HepG2 (cell line): ENCODE measurements around the gene KRT33A. TPM values are rescaled to one million over a fixed set of nuclear protein-coding genes. Genes with fewer than 3 reads are reported as not detected.

Experiments
- BCL6 ChIP-seq: IDR thresholded peaks from 2 replicates; pipeline ENCODE4 v1.6.1; 2016; ENCODE audit warnings: missing genetic modification reagents, missing compliant biosample characterization
- DNMT3B ChIP-seq: conservative IDR thresholded peaks from 2 replicates; pipeline ENCODE4 v1.6.1; 2016; ENCODE audit warnings: missing biosample characterization, control low read depth
- FOXO1 ChIP-seq: sonication (generic); formaldehyde crosslinking; IDR thresholded peaks from 2 replicates; pipeline ENCODE4 v1.4.0; 2020; ENCODE audit warnings: missing genetic modification reagents
- HMG20B ChIP-seq: conservative IDR thresholded peaks from 2 replicates; pipeline ENCODE4 v1.6.1; 2016; ENCODE audit warnings: missing genetic modification reagents, missing compliant biosample characterization
- HMGA1 ChIP-seq: sonication (generic); formaldehyde crosslinking; conservative IDR thresholded peaks from 2 replicates; pipeline ENCODE4 v1.4.0; 2020; ENCODE audit warnings: missing genetic modification reagents
- KDM5B ChIP-seq: sonication (generic); formaldehyde crosslinking; IDR thresholded peaks from 2 replicates; pipeline ENCODE4 v1.4.0; 2020; ENCODE audit warnings: missing genetic modification reagents, mild to moderate bottlenecking, borderline replicate concordance
- NFKB2 ChIP-seq: sonication (generic); formaldehyde crosslinking; IDR thresholded peaks from 2 replicates; pipeline ENCODE4 v1.4.0; 2020; ENCODE audit warnings: missing genetic modification reagents, borderline replicate concordance
- PPARG ChIP-seq: conservative IDR thresholded peaks from 2 replicates; pipeline ENCODE4 v1.6.1; 2016; ENCODE audit warnings: missing biosample characterization, missing genetic modification reagents
- PRMT3 ChIP-seq: sonication (generic); formaldehyde crosslinking; IDR thresholded peaks from 2 replicates; pipeline ENCODE4 v1.8.1; 2022; ENCODE audit warnings: low read depth, mild to moderate bottlenecking, moderate library complexity, missing genetic modification reagents, borderline replicate concordance
- TBL1XR1 ChIP-seq: fragments of 150-350 bp; IDR thresholded peaks from 2 replicates; pipeline ENCODE4 v1.6.1; 2014; ENCODE audit warnings: borderline replicate concordance, low read length; ENCODE audit not compliant: partially characterized antibody
- XRCC5 ChIP-seq: fragments of 200-400 bp; formaldehyde crosslinking; optimal IDR thresholded peaks from 2 replicates; pipeline ENCODE3; 2017; ENCODE audit warnings: mild to moderate bottlenecking, low read length
- ZMYM2 ChIP-seq: sonication (generic); formaldehyde crosslinking; IDR thresholded peaks from 2 replicates; pipeline ENCODE4 v1.8.0; 2022; ENCODE audit warnings: mild to moderate bottlenecking, missing genetic modification reagents
- ZNF282 ChIP-seq: fragments of 450-650 bp; IDR thresholded peaks from 2 replicates; pipeline ENCODE4 v1.6.1; 2018; ENCODE audit not compliant: partially characterized antibody
- ZNF460 ChIP-seq: sonication (generic); formaldehyde crosslinking; IDR thresholded peaks from 2 replicates; pipeline ENCODE4 v1.5.1; 2020; ENCODE audit warnings: missing genetic modification reagents, mild to moderate bottlenecking, borderline replicate concordance
- ZNF766 ChIP-seq: sonication (generic); formaldehyde crosslinking; IDR thresholded peaks from 2 replicates; pipeline ENCODE4 v1.5.0; 2020; ENCODE audit warnings: missing genetic modification reagents, borderline replicate concordance
- ZNF839 ChIP-seq: sonication (generic); formaldehyde crosslinking; IDR thresholded peaks from 2 replicates; pipeline ENCODE4 v1.4.0; 2020; ENCODE audit warnings: missing genetic modification reagents, mild to moderate bottlenecking, borderline replicate concordance
- ZSCAN20 ChIP-seq: sonication (generic); formaldehyde crosslinking; IDR thresholded peaks from 2 replicates; pipeline ENCODE4 v1.4.0; 2020; ENCODE audit warnings: missing genetic modification reagents, mild to moderate bottlenecking, borderline replicate concordance
- polyA plus RNA-seq, 8 experiments: library from polyadenylated mRNA; depleted of rRNA in 3 of 8; stranded (reverse) in 7 of 8; unstranded in 1 of 8; fragments of >200 nt; fragmentation: Illumina TruSeq in 4 of 8; extraction: Trizol in 4 of 8; gene quantifications; 2 replicates each; pipeline versions ENCODE4 v1.2.1 to v1.2.3, GENCODE V29; 2011 to 2016; ENCODE audit warnings: low read depth in 4 of 8, missing spikeins in 1 of 8, mixed read lengths in 1 of 8; ENCODE audit not compliant: insufficient read depth in 1 of 8
- total RNA-seq, 5 experiments: library from RNA; depleted of rRNA; stranded (reverse); fragments of >200 nt; fragmentation: Illumina TruSeq; extraction: Trizol; gene quantifications; 2 replicates each; pipeline ENCODE4 v1.2.3, GENCODE V29; 2016; ENCODE audit warnings: low read depth in 1 of 5
- TF ChIP-seq, protein P1 (sequence below): sonication (generic); formaldehyde crosslinking; IDR thresholded peaks from 2 replicates; pipeline ENCODE4 v1.4.0; 2020; ENCODE audit warnings: missing genetic modification reagents
- TF ChIP-seq, protein P2 (sequence below): sonication (generic); formaldehyde crosslinking; IDR thresholded peaks from 2 replicates; pipeline ENCODE4 v1.4.0; 2020; ENCODE audit warnings: missing genetic modification reagents
- TF ChIP-seq, protein P3 (sequence below): sonication (generic); formaldehyde crosslinking; IDR thresholded peaks from 2 replicates; pipeline ENCODE4 v1.5.1; 2020; ENCODE audit warnings: mild to moderate bottlenecking, missing genetic modification reagents, moderate library complexity
- TF ChIP-seq, protein P4 (sequence below): sonication (generic); formaldehyde crosslinking; IDR thresholded peaks from 2 replicates; pipeline ENCODE4; 2020; ENCODE audit warnings: missing genetic modification reagents, mild to moderate bottlenecking, borderline replicate concordance
- TF ChIP-seq, protein P5 (sequence below), 2 experiments: sonication (generic) in 1 of 2; formaldehyde crosslinking in 1 of 2; IDR thresholded peaks; 2 replicates each; pipeline versions ENCODE4 v1.5.1 to v1.6.1; 2011 to 2020; ENCODE audit warnings: borderline replicate concordance in 1 of 2, low read depth in 1 of 2, low read length in 1 of 2, mild to moderate bottlenecking in 1 of 2, missing genetic modification reagents in 1 of 2, moderate library complexity in 1 of 2

KRT33A gene
- total and polyA plus RNA-seq, 2 of the 13 experiments (the other 11 are each of a cell fraction or from before 2014, with no cell fraction given) = not detected

DNA sequence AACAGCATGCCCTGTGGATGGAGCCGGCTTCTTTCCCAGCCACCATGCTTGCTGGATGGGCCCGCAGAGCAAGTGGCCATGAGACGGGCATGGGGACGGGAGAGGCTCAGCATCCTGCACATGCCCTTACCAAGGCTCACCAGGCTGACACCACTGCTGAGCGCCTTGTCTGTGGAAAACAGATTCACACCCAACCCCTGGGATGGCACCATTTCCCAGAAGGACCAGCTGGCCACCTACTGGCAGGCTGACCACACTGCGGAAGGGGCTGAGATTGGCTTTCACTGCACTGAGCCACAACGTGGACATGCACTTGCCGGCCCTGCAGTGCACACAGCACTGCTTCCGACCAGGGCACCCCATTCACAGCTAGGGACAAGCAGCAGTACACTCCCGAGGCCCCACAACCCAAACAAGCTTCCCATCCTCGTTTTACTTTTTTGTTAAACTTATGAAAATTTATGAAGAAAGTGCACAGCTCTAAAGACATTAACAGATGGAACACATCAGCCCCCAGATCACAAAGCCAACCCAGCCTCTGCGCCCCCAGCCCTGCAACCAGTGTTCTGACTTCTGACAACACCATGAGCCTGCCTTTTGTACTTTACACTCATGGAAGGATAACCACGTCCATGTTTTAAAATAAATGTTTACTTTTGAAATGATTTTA, 21.2 kb downstream of the KRT33A start (continued):
- TF ChIP-seq ZNF839 (CRISPR knock-in tag) (no peak), HMGA1 (CRISPR knock-in tag) (no peak), DNMT3B (CRISPR knock-in tag) (no peak), ZSCAN20 (CRISPR knock-in tag) (no peak), BCL6 (CRISPR knock-in tag) (no peak), ZMYM2 (CRISPR knock-in tag) (no peak), ZNF282 (no peak), ZNF766 (CRISPR knock-in tag) (no peak), HMG20B (CRISPR knock-in tag) (no peak), PRMT3 (CRISPR knock-in tag) (no peak), KDM5B (no peak), XRCC5 (no peak), PPARG (CRISPR knock-in tag) (no peak), FOXO1 (CRISPR knock-in tag) (0 out of 2 replicates have a peak, but pooled peaks have one; percentile 22), TBL1XR1 (no peak), ZNF460 (CRISPR knock-in tag) (no peak), NFKB2 (0 out of 2 replicates have a peak, but pooled peaks have one; percentile 21)
- TF ChIP-seq, protein P1, sequence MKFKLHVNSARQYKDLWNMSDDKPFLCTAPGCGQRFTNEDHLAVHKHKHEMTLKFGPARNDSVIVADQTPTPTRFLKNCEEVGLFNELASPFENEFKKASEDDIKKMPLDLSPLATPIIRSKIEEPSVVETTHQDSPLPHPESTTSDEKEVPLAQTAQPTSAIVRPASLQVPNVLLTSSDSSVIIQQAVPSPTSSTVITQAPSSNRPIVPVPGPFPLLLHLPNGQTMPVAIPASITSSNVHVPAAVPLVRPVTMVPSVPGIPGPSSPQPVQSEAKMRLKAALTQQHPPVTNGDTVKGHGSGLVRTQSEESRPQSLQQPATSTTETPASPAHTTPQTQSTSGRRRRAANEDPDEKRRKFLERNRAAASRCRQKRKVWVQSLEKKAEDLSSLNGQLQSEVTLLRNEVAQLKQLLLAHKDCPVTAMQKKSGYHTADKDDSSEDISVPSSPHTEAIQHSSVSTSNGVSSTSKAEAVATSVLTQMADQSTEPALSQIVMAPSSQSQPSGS (CRISPR knock-in tag) = no peak
- TF ChIP-seq, protein P2, sequence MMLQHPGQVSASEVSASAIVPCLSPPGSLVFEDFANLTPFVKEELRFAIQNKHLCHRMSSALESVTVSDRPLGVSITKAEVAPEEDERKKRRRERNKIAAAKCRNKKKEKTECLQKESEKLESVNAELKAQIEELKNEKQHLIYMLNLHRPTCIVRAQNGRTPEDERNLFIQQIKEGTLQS (CRISPR knock-in tag) = no peak
- TF ChIP-seq, protein P3, sequence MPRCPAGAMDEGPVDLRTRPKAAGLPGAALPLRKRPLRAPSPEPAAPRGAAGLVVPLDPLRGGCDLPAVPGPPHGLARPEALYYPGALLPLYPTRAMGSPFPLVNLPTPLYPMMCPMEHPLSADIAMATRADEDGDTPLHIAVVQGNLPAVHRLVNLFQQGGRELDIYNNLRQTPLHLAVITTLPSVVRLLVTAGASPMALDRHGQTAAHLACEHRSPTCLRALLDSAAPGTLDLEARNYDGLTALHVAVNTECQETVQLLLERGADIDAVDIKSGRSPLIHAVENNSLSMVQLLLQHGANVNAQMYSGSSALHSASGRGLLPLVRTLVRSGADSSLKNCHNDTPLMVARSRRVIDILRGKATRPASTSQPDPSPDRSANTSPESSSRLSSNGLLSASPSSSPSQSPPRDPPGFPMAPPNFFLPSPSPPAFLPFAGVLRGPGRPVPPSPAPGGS (CRISPR knock-in tag) = no peak
- TF ChIP-seq, protein P4, sequence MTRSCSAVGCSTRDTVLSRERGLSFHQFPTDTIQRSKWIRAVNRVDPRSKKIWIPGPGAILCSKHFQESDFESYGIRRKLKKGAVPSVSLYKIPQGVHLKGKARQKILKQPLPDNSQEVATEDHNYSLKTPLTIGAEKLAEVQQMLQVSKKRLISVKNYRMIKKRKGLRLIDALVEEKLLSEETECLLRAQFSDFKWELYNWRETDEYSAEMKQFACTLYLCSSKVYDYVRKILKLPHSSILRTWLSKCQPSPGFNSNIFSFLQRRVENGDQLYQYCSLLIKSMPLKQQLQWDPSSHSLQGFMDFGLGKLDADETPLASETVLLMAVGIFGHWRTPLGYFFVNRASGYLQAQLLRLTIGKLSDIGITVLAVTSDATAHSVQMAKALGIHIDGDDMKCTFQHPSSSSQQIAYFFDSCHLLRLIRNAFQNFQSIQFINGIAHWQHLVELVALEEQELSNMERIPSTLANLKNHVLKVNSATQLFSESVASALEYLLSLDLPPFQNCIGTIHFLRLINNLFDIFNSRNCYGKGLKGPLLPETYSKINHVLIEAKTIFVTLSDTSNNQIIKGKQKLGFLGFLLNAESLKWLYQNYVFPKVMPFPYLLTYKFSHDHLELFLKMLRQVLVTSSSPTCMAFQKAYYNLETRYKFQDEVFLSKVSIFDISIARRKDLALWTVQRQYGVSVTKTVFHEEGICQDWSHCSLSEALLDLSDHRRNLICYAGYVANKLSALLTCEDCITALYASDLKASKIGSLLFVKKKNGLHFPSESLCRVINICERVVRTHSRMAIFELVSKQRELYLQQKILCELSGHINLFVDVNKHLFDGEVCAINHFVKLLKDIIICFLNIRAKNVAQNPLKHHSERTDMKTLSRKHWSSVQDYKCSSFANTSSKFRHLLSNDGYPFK = 0 out of 2 replicates have a peak, but pooled peaks have one; percentile 27
- TF ChIP-seq, protein P5, sequence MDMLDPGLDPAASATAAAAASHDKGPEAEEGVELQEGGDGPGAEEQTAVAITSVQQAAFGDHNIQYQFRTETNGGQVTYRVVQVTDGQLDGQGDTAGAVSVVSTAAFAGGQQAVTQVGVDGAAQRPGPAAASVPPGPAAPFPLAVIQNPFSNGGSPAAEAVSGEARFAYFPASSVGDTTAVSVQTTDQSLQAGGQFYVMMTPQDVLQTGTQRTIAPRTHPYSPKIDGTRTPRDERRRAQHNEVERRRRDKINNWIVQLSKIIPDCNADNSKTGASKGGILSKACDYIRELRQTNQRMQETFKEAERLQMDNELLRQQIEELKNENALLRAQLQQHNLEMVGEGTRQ (IDR thresholded peaks at IDR 0.05; ENCODE audit: low read depth, low read length) = no peak
- TF ChIP-seq, protein P5 (CRISPR knock-in tag; IDR thresholded peaks at IDR 0.05; ENCODE audit: borderline replicate concordance) = no peak
